Measurements from ENCODE around the gene EVX1. TPM values are rescaled to one million over a fixed set of nuclear protein-coding genes. Genes with fewer than 3 reads are reported as not detected.

EVX1 gene
- total RNA-seq, 3 donors from 2014 or later (not counting 1 experiment from before 2014, with no cell fraction given), result not detected

GRCh38 chr7:27247000-27247399 is 4.4 kb downstream of the EVX1 start:
- TF ChIP-seq CTCF (IDR thresholded peaks at IDR 0.05), result no peak
- H3K27me3 Mint-ChIP-seq (ENCODE audit: low read depth in 2 of 2), result peaks cover 77 to 81% of the 10 kb centered on the region in 2 donors
- H3K27ac ChIP-seq (ENCODE audit: low read length), result no peak overlapping the region
- H3K27me3 ChIP-seq (ENCODE audit: control insufficient read depth, insufficient read depth, low read length), result peaks cover 80% of the 10 kb centered on the region
- H3K4me3 Mint-ChIP-seq, result no peak overlapping the region
- WGBS (ENCODE audit: insufficient coverage), result 48% methylated on average over 7 of the region's 7 CpGs
- H3K9me3 Mint-ChIP-seq, result no peaks in the 10 kb centered on the region
- intact Hi-C loops (cut with micrococcal nuclease), result loop anchor here (10.0 kb wide), 1 partner anchor 82 kb away; the partner anchor contains the start of gene HOXA9
- H3K4me3 ChIP-seq (ENCODE audit: low read length), result no peak overlapping the region
- H3K4me1 ChIP-seq (ENCODE audit: control insufficient read depth, insufficient read depth, low read length), result peaks cover 11% of the 10 kb centered on the region
- no peaks in the 10 kb centered on the region for H3K36me3 Mint-ChIP-seq
- no peaks in the 10 kb centered on the region for H3K9me3 ChIP-seq (ENCODE audit: control insufficient read depth, insufficient read depth, low read length)
- H3K4me1 Mint-ChIP-seq, result peaks cover 0 to 19% of the 10 kb centered on the region in 2 donors
- ATAC-seq (no peak), DNase-seq (no peak)
- no peak overlapping the region for H3K27ac Mint-ChIP-seq
- H3K36me3 ChIP-seq (ENCODE audit: control insufficient read depth, insufficient read depth, low read length), result no peaks in the 10 kb centered on the region

GRCh38 chr7:27247452-27248426 is 5.1 kb downstream of the EVX1 start:
- Mint-ChIP-seq H3K4me1 (peaks cover 0 to 17% of the 10 kb centered on the region in 2 donors), H3K27me3 (ENCODE audit: low read depth in 2 of 2) (peaks cover 77 to 81% of the 10 kb centered on the region in 2 donors), H3K27ac (no peak overlapping the region), H3K4me3 (no peak overlapping the region), H3K36me3 (no peaks in the 10 kb centered on the region), H3K9me3 (no peaks in the 10 kb centered on the region)
- H3K36me3 ChIP-seq (ENCODE audit: control insufficient read depth, insufficient read depth, low read length), result no peaks in the 10 kb centered on the region
- no peak overlapping the region for H3K4me3 ChIP-seq (ENCODE audit: low read length)
- no peak overlapping the region for H3K27ac ChIP-seq (ENCODE audit: low read length)
- no peak for DNase-seq
- intact Hi-C loops (cut with micrococcal nuclease), result loop anchor here (10.0 kb wide), 1 partner anchor 83 kb away; the partner anchor contains the start of gene HOXA9
- ATAC-seq, result no peak
- H3K27me3 ChIP-seq (ENCODE audit: control insufficient read depth, insufficient read depth, low read length), result peaks cover 78% of the 10 kb centered on the region
- 64% methylated on average over 3 of the region's 4 CpGs for WGBS (ENCODE audit: insufficient coverage)
- TF ChIP-seq CTCF (IDR thresholded peaks at IDR 0.05), result no peak
- no peaks in the 10 kb centered on the region for H3K9me3 ChIP-seq (ENCODE audit: control insufficient read depth, insufficient read depth, low read length)
- peaks cover 7% of the 10 kb centered on the region for H3K4me1 ChIP-seq (ENCODE audit: control insufficient read depth, insufficient read depth, low read length)

GRCh38 chr7:27248427-27248806 is 5.8 kb downstream of the EVX1 start:
- Mint-ChIP-seq H3K27me3 (ENCODE audit: low read depth in 2 of 2) (peaks cover 80% of the 10 kb centered on the region in 2 donors), H3K4me1 (peaks cover 0 to 17% of the 10 kb centered on the region in 2 donors), H3K4me3 (no peak overlapping the region), H3K9me3 (no peaks in the 10 kb centered on the region), H3K27ac (no peak overlapping the region), H3K36me3 (no peaks in the 10 kb centered on the region)
- Histone ChIP-seq H3K4me3 (ENCODE audit: low read length) (no peak overlapping the region), H3K36me3 (ENCODE audit: control insufficient read depth, insufficient read depth, low read length) (no peaks in the 10 kb centered on the region), H3K4me1 (ENCODE audit: control insufficient read depth, insufficient read depth, low read length) (peaks cover 5% of the 10 kb centered on the region), H3K27me3 (ENCODE audit: control insufficient read depth, insufficient read depth, low read length) (peaks cover 78% of the 10 kb centered on the region), H3K9me3 (ENCODE audit: control insufficient read depth, insufficient read depth, low read length) (no peaks in the 10 kb centered on the region), H3K27ac (ENCODE audit: low read length) (no peak overlapping the region)
- intact Hi-C loops (cut with micrococcal nuclease), result loop anchor here (10.0 kb wide), 1 partner anchor 84 kb away; the partner anchor contains the start of gene HOXA9
- ATAC-seq (no peak), DNase-seq (no peak)
- 68% methylated on average over 3 of the region's 3 CpGs for WGBS (ENCODE audit: insufficient coverage)
- no peak for TF ChIP-seq CTCF (IDR thresholded peaks at IDR 0.05)

Data from natural killer cell (primary cell).